HEK293T (cell line): Measurements from ENCODE around the gene COQ8A.

ENCODE experiments used
- CTCF ChIA-PET: fragments of 350-600 bp; formaldehyde crosslinking; extraction: SDS; loops from one replicate; lab custom pipeline; 2021; ENCODE audit warnings: antibody characterized with exemption, inconsistent platforms; lab: Yijun Ruan, JAX
- POLR2A ChIA-PET: fragments of 350-600 bp; formaldehyde crosslinking; extraction: SDS; loops from one replicate; lab custom pipeline; 2020; ENCODE audit warnings: antibody characterized with exemption, inconsistent platforms; lab: Yijun Ruan, JAX
- DNase-seq: peaks from one replicate; pipeline ENCODE4 v3.0.0; 2012; ENCODE audit warnings: mixed read lengths; ENCODE audit errors: extremely low spot score
- ARNT ChIP-seq: fragments of 450-650 bp; IDR thresholded peaks from 2 replicates; pipeline ENCODE4 v1.6.1; 2017; ENCODE audit warnings: mild to moderate bottlenecking
- BHLHE40 ChIP-seq: fragments of 450-650 bp; IDR thresholded peaks from 2 replicates; pipeline ENCODE4 v1.6.1; 2016; ENCODE audit warnings: mild to moderate bottlenecking, moderate library complexity, borderline replicate concordance
- CTBP1 ChIP-seq: fragments of 450-650 bp; IDR thresholded peaks from 2 replicates; pipeline ENCODE4 v1.6.1; 2016; ENCODE audit warnings: borderline replicate concordance
- ELF4 ChIP-seq: fragments of 450-650 bp; IDR thresholded peaks from 2 replicates; pipeline ENCODE4 v1.6.1; 2017; ENCODE audit warnings: antibody characterized with exemption
- FOXA1 ChIP-seq: fragments of 450-650 bp; IDR thresholded peaks from 2 replicates; pipeline ENCODE4 v1.6.1; 2016; ENCODE audit warnings: mild to moderate bottlenecking
- FOXK2 ChIP-seq: fragments of 450-650 bp; IDR thresholded peaks from 2 replicates; pipeline ENCODE4 v1.6.1; 2016; ENCODE audit warnings: mild to moderate bottlenecking
- FOXM1 ChIP-seq: fragments of 450-650 bp; IDR thresholded peaks from 2 replicates; pipeline ENCODE4 v1.6.1; 2017; ENCODE audit warnings: mild to moderate bottlenecking, borderline replicate concordance
- HDGF ChIP-seq: fragments of 450-650 bp; IDR thresholded peaks from 2 replicates; pipeline ENCODE4 v1.6.1; 2017; ENCODE audit warnings: antibody characterized with exemption, borderline replicate concordance
- L3MBTL2 ChIP-seq: fragments of 450-650 bp; conservative IDR thresholded peaks from 2 replicates; pipeline ENCODE4 v1.6.1; 2016; ENCODE audit warnings: mild to moderate bottlenecking
- LEF1 ChIP-seq: fragments of 450-650 bp; IDR thresholded peaks from 2 replicates; pipeline ENCODE4 v1.6.1; 2017; ENCODE audit warnings: mild to moderate bottlenecking, borderline replicate concordance
- NFRKB ChIP-seq: fragments of 450-650 bp; IDR thresholded peaks from 2 replicates; pipeline ENCODE4 v1.6.1; 2016; ENCODE audit warnings: mild to moderate bottlenecking, moderate library complexity
- SP1 ChIP-seq: fragments of 450-650 bp; IDR thresholded peaks from 2 replicates; pipeline ENCODE4 v1.6.1; 2017
- SUZ12 ChIP-seq: fragments of 450-650 bp; IDR thresholded peaks from 2 replicates; pipeline ENCODE4 v1.6.1; 2016; ENCODE audit warnings: mild to moderate bottlenecking
- TARDBP ChIP-seq: fragments of 450-650 bp; IDR thresholded peaks from 2 replicates; pipeline ENCODE4 v1.6.1; 2016
- ZNF384 ChIP-seq: fragments of 450-650 bp; IDR thresholded peaks from 2 replicates; pipeline ENCODE4 v1.6.1; 2016
- TF ChIP-seq, protein P1 (sequence below): fragments of 450-650 bp; IDR thresholded peaks from 2 replicates; pipeline ENCODE4 v1.6.1; 2016

The COQ8A gene

DNA sequence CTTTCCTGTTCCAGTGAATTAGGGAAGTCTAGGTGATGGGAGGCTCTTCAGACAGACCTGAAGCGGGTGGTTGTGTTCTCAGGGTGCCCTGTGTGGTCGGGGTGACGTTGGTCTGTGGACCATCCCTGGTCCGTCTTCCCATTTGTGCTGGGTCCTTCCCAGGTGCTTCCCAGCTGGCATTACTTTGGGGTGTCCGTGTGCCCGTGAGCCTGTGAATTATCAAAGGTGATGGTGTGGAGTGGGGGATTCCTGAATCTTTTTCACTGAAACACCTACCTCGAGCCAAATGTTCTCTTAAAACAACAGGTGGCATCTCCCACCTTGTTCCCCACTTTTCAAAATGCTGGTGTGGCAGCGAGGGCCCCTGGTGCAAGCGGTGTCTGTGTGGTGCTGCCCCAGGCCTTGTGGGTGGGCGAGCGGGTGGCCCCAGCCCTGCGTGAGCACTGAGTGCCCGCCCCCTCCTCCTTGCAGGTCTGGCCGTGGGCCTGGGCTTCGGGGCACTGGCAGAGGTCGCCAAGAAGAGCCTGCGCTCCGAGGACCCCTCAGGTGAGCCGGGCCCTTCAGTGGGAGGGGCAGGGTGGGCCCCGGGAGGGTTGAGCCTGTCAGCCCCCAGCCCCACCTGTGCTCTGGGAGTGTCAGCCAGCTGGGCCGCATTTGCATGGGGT lies 37.0 kb downstream of the COQ8A start:
- DNase-seq = no peak
- TF ChIP-seq FOXM1 (no peak), TARDBP (no peak)
- POLR2A ChIA-PET = no interaction called here
- CTCF ChIA-PET = no interaction called here

DNA sequence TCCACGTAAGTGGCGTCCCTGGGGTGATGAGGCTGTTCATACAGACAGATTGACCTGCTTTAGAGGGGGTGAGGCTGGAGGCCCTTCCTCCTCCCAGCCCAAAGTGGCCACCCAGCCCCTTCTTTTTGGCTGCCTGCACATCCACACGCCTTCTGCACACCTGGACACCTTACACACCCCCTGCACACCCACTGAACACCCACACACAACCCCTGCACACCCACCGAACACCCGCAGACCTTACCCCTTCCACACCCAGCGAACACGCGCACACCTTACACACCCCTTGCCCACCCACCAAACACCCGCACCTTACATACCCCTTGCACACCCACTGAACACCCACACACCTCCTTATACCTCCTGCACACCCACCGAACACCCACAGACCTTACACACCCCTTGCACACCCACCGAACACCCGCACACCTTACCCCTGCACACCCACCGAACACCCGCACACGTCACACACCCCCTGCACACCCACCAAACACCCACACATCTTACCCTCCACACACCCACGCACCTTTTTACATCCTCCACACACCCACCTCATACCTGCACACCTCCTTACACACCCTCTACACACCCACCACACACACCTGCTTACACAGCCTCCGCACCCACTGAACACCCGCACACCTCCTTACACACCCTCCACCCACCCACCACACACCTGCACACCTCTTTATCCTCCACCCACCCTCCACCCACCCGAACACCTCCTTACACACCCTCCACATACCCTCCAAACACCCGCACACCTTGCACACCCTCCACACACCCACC lies 37.7 kb downstream of the COQ8A start:
- ChIA-PET CTCF (no interaction called here), POLR2A (no interaction called here)
- no peak for TF ChIP-seq FOXM1

DNA sequence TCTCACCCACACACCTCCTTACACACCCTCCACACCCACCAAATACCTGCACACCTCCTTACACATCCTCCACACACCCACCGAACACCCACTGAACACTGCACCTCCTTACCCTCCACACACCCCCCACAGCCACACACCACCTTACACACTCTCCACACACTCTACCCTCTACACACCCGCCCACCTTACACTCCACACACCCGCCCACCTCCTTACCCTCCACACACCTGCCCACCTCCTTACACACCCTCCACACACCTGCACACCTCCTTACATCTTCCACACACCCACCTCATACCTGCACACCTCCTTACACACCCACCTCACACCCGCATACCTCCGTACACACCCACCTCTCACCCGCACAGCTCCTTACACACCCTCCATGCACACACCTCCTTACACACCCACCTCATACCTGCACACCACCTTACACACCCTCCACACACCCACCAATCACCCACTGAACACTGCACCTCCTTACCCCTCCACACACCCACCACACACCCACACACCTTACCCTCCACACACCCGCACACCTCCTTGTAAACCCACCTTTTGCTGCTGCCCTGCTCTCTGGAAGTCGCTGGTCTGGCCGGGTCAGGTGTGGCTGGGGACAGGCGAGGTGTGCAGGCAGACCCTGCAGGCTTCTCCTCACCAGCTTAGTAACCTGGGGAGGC lies 38.5 kb downstream of the COQ8A start:
- CTCF ChIA-PET = no interaction called here
- POLR2A ChIA-PET = no interaction called here
- TF ChIP-seq ZNF384 (no peak), CTBP1 (no peak), LEF1 (no peak), FOXM1 (no peak), ARNT (no peak)
- TF ChIP-seq, protein P1, sequence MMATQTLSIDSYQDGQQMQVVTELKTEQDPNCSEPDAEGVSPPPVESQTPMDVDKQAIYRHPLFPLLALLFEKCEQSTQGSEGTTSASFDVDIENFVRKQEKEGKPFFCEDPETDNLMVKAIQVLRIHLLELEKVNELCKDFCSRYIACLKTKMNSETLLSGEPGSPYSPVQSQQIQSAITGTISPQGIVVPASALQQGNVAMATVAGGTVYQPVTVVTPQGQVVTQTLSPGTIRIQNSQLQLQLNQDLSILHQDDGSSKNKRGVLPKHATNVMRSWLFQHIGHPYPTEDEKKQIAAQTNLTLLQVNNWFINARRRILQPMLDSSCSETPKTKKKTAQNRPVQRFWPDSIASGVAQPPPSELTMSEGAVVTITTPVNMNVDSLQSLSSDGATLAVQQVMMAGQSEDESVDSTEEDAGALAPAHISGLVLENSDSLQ = no peak

More for the DNA sequence above, 37.7 kb downstream of the COQ8A start:
- no peak for DNase-seq

DNA sequence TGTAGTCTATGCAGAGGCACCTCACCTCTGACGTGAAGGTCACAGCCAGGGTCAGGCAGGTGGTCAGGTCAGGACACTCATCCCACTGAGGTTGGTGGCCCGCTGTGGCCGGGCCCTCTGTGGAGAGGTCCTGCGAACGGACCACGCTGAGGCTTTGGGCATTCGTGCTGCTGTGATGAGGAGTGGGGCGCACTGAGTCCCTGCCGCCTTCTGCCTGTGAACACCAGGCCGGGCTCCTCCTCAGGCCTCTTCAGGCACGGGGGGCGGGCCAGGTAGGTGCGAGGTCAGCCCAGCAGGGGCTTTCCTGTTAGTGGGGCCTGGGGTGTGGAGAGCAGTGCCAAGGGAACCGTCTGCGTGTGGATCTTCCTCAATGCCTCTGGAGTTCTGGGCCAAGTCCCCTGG lies 39.0 kb downstream of the COQ8A start:
- POLR2A ChIA-PET = no interaction called here
- CTCF ChIA-PET = no interaction called here
- DNase-seq = no peak
- TF ChIP-seq LEF1 (no peak), L3MBTL2 (no peak), TARDBP (no peak), SP1 (no peak), ZNF384 (no peak), ELF4 (no peak), ARNT (no peak), HDGF (no peak), BHLHE40 (no peak), NFRKB (no peak)
- TF ChIP-seq, protein P1 = no peak

More for the DNA sequence above, 38.5 kb downstream of the COQ8A start:
- DNase-seq = no peak

DNA sequence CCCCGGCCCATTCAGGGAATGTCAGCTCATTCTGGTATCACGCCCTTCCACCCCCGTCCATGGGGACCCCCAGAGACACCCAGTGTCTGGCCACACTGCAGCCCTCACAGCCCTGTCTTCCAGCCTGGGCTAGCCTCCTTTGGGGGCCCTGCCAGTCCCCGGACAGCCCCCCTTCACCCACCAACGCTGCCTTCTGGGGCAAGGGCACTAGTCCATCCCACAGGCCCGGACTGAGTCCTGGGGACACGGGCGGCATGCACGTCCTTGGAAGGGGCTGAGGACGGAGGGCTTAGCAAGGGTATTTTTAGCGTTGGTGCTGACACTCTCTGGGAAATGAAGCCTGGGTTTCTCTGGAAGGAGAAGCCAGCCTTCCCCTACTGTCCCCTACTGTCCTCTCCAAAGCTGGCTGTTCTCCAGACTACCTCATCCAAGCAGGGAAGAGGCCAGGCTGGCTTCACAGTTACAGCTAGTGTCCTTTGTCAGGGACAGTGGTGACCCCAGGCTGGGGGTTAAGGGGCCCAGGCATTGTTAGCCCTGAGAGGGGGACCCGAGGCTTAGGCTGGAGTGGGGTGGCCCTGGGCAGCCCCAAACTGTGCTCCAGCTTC lies 39.5 kb downstream of the COQ8A start:
- CTCF ChIA-PET = no interaction called here
- no peak for DNase-seq
- POLR2A ChIA-PET = no interaction called here
- no peak for TF ChIP-seq ELF4
- TF ChIP-seq ARNT = no peak

DNA sequence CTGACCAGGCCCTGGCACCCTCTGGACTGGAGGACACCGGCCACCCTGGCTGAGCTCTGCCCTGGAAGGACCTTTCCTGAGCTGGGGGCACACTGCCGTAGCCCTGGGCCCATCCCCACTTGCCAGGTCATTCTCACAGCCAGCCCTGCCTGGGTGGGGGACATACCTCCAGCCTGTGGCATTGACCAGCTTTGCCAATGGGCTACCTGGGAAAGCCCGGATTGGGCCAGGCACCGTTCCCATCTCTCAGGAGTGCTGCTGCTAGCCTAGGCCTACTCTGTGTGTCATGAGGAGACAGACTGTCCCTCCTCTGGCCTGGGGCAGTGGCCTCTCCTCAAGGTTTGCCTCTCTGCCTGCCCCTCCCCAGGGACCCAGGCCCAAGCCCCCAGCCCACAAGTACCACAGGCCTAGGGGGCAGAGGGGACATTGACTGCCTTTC lies 40.0 kb downstream of the COQ8A start:
- no peak for TF ChIP-seq HDGF
- no peak for TF ChIP-seq ARNT
- no peak for TF ChIP-seq SP1
- TF ChIP-seq SUZ12 = no peak
- no peak for TF ChIP-seq FOXK2
- TF ChIP-seq, protein P1 = no peak
- TF ChIP-seq FOXM1 = no peak
- TF ChIP-seq TARDBP = no peak
- TF ChIP-seq FOXA1 = no peak
- TF ChIP-seq CTBP1 = no peak
- TF ChIP-seq LEF1 = no peak
- no peak for TF ChIP-seq BHLHE40
- no peak for TF ChIP-seq L3MBTL2
- TF ChIP-seq ELF4 = no peak
- TF ChIP-seq ZNF384 = no peak
- no peak for TF ChIP-seq NFRKB
- CTCF ChIA-PET = no interaction called here
- DNase-seq = no peak
- POLR2A ChIA-PET = no interaction called here
